Measurements from ENCODE around the gene SNPH. TPM values are rescaled to one million over a fixed set of nuclear protein-coding genes. Genes with fewer than 3 reads are reported as not detected.

The SNPH gene
- total and polyA plus RNA-seq, 3 experiments from 2014 or later: 3.2 to 5.8 (median 3.5) TPM

DNA sequence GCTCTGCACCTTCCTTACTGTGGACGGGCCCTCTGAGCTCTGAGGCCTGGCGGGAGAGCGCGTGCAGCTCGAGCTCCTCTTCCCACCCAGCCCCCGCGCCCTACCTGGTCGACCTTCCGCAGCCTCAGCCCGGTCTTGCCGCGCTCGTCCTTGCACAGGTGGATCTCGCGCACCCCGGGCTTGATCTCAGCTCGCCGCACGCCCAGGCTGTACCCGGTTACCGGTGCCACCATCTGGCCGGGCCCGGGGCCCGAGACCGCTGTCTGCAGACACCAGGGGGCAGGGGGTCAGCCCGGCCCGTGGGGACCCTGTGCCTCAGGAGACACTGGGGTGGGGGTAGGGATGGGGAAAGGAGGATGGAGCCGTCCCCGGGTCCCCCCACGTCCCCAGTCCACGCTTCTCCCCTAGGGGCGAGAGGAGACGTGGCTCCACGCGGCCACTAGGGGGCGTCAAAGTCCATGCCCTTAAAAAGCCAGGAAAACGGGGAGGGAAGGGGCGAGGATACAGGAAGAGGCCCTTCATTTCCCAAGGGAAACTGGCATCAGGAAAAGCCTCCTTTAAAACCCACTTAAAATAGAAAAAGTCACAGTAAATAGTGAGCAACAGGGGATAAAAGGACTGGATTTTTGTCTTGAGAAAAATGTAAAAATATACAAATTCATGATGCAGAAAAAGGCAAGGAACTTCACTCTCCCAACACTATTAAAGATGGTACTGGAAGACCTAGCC lies 47.3 kb downstream of the SNPH start:
- Histone ChIP-seq H3K36me3 (ENCODE audit: insufficient read depth, low read length) (no peaks in the 10 kb centered on the region), H3K4me1 (ENCODE audit: insufficient read depth, low read length) (peaks cover 7% of the 10 kb centered on the region), H3K4me3 (ENCODE audit: low read length) (no peak overlapping the region), H3K9me3 (ENCODE audit: low read length) (no peaks in the 10 kb centered on the region), H3K27ac (ENCODE audit: low read depth, low read length) (no peak overlapping the region), H3K27me3 (ENCODE audit: insufficient read depth, low read length, poor library complexity, severe bottlenecking) (no peaks in the 10 kb centered on the region)
- H3K4me1 Mint-ChIP-seq: peaks cover 0 to 8% (median 3%) of the 10 kb centered on the region in 3 donors
- peak overlapping the region in 2 of 8 donors; percentile 47 to 91 for H3K27ac Mint-ChIP-seq
- no peaks in the 10 kb centered on the region for H3K9me3 Mint-ChIP-seq
- peaks cover 0 to 4% of the 10 kb centered on the region in 2 donors for H3K27me3 Mint-ChIP-seq
- peaks cover 0 to 1% (median 0%) of the 10 kb centered on the region in 3 donors for H3K36me3 Mint-ChIP-seq
- peak; percentile 47 to 76 (median 64) for DNase-seq
- CTCF ChIA-PET: interaction anchor here (0.6 to 2.5 kb wide), 10 partner anchors 9 to 193 kb away, joined by 3 to 27 read pairs (median 4); no protein-coding TSS in a partner anchor
- POLR2A ChIA-PET: no interaction called here
- H3K4me3 Mint-ChIP-seq: no peak overlapping the region

DNA sequence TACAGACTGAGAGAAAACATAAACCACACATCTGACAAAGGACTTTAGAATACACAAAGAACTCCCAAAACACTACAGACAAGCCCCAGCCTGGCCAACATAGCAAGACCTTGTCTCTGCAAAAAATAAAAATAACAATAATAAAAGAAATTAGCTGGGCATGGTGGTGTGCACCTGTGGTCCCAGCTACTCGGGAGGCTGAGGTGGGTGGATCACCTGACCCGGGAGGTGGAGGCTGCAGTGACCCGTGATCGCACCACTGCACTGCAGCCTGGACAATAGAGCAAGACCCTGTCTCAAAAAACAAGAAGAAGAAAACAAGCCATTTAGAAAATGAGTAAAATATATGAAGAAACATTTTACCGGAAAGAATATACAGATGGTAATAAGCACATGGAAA lies 49.7 kb downstream of the SNPH start:
- H3K27ac Mint-ChIP-seq: no peak overlapping the region
- H3K9me3 Mint-ChIP-seq: no peaks in the 10 kb centered on the region
- H3K9me3 ChIP-seq (ENCODE audit: low read length): no peaks in the 10 kb centered on the region
- no peaks in the 10 kb centered on the region for H3K36me3 Mint-ChIP-seq
- no peak overlapping the region for H3K4me3 ChIP-seq (ENCODE audit: low read length)
- no peak overlapping the region for H3K4me3 Mint-ChIP-seq
- peaks cover 7% of the 10 kb centered on the region for H3K4me1 ChIP-seq (ENCODE audit: insufficient read depth, low read length)
- H3K27ac ChIP-seq (ENCODE audit: low read depth, low read length): no peak overlapping the region
- no peaks in the 10 kb centered on the region for H3K27me3 ChIP-seq (ENCODE audit: insufficient read depth, low read length, poor library complexity, severe bottlenecking)
- peaks cover 0 to 4% of the 10 kb centered on the region in 2 donors for H3K27me3 Mint-ChIP-seq
- ChIA-PET CTCF (interaction anchor here (0.9 to 1.2 kb wide), 2 partner anchors 74 to 121 kb away, joined by 3 read pairs; no protein-coding TSS in a partner anchor), POLR2A (no interaction called here)
- no peak for DNase-seq
- H3K36me3 ChIP-seq (ENCODE audit: insufficient read depth, low read length): no peaks in the 10 kb centered on the region
- peaks cover 0 to 8% (median 3%) of the 10 kb centered on the region in 3 donors for H3K4me1 Mint-ChIP-seq

GRCh38 chr20:1317545-1318255 lies 51.6 kb downstream of the SNPH start:
- Mint-ChIP-seq H3K36me3 (no peaks in the 10 kb centered on the region), H3K27me3 (peaks cover 0 to 4% of the 10 kb centered on the region in 2 donors), H3K9me3 (no peaks in the 10 kb centered on the region), H3K27ac (peak overlapping the region in 3 of 8 donors; percentile 17 to 70 (median 36)), H3K4me3 (peak overlapping the region in 1 of 7 donors; percentile 70), H3K4me1 (peaks cover 0 to 8% (median 3%) of the 10 kb centered on the region in 3 donors)
- Histone ChIP-seq H3K36me3 (ENCODE audit: insufficient read depth, low read length) (no peaks in the 10 kb centered on the region), H3K27ac (ENCODE audit: low read depth, low read length) (no peak overlapping the region), H3K27me3 (ENCODE audit: insufficient read depth, low read length, poor library complexity, severe bottlenecking) (no peaks in the 10 kb centered on the region), H3K4me1 (ENCODE audit: insufficient read depth, low read length) (peaks cover 7% of the 10 kb centered on the region), H3K4me3 (ENCODE audit: low read length) (no peak overlapping the region), H3K9me3 (ENCODE audit: low read length) (no peaks in the 10 kb centered on the region)
- CTCF ChIA-PET: no interaction called here
- POLR2A ChIA-PET: no interaction called here
- DNase-seq: no peak

DNA sequence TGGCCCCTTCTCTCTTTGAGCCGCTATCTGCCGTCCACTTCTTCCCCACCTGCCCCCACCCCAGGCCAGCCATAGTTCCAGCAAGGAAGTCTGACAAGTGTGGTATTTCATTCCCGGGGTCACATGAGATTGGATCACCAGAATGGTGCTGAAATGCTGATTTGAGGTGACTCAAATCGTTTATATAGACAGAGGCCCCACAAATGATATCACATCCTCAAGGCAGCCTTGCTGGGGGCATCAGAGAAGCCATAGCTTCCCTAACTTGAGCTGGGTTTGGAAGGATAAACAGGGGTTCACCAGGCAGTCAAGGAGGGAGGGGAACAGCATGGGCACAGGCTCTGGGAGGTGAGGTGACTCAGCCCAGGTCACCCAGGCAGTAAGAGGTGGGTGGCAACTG lies 53.0 kb downstream of the SNPH start:
- ChIA-PET POLR2A (no interaction called here), CTCF (no interaction called here)

DNA sequence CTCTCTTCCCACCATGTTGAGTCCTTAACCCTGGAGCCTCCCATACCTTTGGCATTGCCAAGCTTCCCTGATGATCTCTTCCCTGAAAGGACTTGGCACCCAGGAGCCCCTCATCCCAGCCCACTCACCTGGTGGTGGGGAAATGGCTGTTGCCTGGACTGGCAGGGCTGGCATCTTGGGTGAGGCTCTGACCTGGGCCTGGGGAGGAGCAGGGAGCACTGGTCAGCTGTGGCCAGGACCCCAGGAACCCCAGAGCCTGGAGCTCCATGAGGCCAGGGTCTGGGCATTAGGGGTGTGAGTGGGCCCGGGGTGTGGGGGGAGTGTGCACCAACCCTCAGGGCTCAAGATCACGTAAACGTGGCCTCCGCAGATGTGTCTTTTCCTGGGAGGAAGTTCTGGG lies 53.4 kb downstream of the SNPH start:
- no peaks in the 10 kb centered on the region for H3K9me3 Mint-ChIP-seq
- POLR2A ChIA-PET: no interaction called here

More for the DNA sequence above, 53.0 kb downstream of the SNPH start:
- DNase-seq: no peak
- Mint-ChIP-seq H3K9me3 (no peaks in the 10 kb centered on the region), H3K27me3 (no peaks in the 10 kb centered on the region), H3K4me1 (peaks cover 0 to 5% (median under 1%) of the 10 kb centered on the region in 3 donors), H3K4me3 (no peak overlapping the region), H3K36me3 (no peaks in the 10 kb centered on the region), H3K27ac (peak overlapping the region in 1 of 8 donors; percentile 51)
- H3K4me1 ChIP-seq (ENCODE audit: insufficient read depth, low read length): no peaks in the 10 kb centered on the region
- H3K4me3 ChIP-seq (ENCODE audit: low read length): no peak overlapping the region
- no peak overlapping the region for H3K27ac ChIP-seq (ENCODE audit: low read depth, low read length)
- H3K9me3 ChIP-seq (ENCODE audit: low read length): no peaks in the 10 kb centered on the region
- H3K36me3 ChIP-seq (ENCODE audit: insufficient read depth, low read length): no peaks in the 10 kb centered on the region
- no peaks in the 10 kb centered on the region for H3K27me3 ChIP-seq (ENCODE audit: insufficient read depth, low read length, poor library complexity, severe bottlenecking)

DNA sequence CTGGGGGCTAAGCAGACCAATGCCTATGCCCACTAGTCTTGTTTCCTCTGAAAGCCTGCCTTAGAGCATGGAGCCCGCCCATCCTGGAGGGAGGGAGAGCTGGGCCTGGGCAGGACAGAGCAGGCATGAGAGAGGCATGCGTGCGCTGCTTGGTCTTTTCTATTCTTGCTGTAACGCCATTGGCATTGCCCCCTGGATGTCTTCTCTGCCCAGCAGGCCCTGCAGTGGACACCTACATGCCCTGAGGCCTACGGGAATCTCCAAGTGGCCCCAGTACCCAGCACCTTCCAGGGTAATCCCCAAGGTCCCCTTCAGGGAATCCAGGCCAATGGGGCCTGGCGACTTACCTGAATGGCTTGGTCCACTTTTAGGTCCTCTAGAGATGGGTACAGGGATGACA lies 53.9 kb downstream of the SNPH start:
- Histone ChIP-seq H3K4me1 (ENCODE audit: insufficient read depth, low read length) (peaks cover 8% of the 10 kb centered on the region), H3K9me3 (ENCODE audit: low read length) (no peaks in the 10 kb centered on the region), H3K36me3 (ENCODE audit: insufficient read depth, low read length) (no peaks in the 10 kb centered on the region), H3K4me3 (ENCODE audit: low read length) (no peak overlapping the region), H3K27ac (ENCODE audit: low read depth, low read length) (no peak overlapping the region), H3K27me3 (ENCODE audit: insufficient read depth, low read length, poor library complexity, severe bottlenecking) (no peaks in the 10 kb centered on the region)
- no peak for DNase-seq
- ChIA-PET POLR2A (no interaction called here), CTCF (no interaction called here)
- H3K4me1 Mint-ChIP-seq: peaks cover 0 to 5% (median 2%) of the 10 kb centered on the region in 3 donors
- no peak overlapping the region for H3K4me3 Mint-ChIP-seq
- no peaks in the 10 kb centered on the region for H3K27me3 Mint-ChIP-seq
- peak overlapping the region in 3 of 8 donors; percentile 37 to 60 (median 42) for H3K27ac Mint-ChIP-seq
- no peaks in the 10 kb centered on the region for H3K9me3 Mint-ChIP-seq
- no peaks in the 10 kb centered on the region for H3K36me3 Mint-ChIP-seq

More for the DNA sequence above, 53.4 kb downstream of the SNPH start:
- no peak overlapping the region for H3K4me3 ChIP-seq (ENCODE audit: low read length)
- H3K27ac ChIP-seq (ENCODE audit: low read depth, low read length): no peak overlapping the region
- H3K4me1 Mint-ChIP-seq: peaks cover 0 to 5% (median 2%) of the 10 kb centered on the region in 3 donors
- no peaks in the 10 kb centered on the region for H3K36me3 ChIP-seq (ENCODE audit: insufficient read depth, low read length)
- no peak for DNase-seq
- no peaks in the 10 kb centered on the region for H3K27me3 ChIP-seq (ENCODE audit: insufficient read depth, low read length, poor library complexity, severe bottlenecking)
- no peaks in the 10 kb centered on the region for H3K9me3 ChIP-seq (ENCODE audit: low read length)
- CTCF ChIA-PET: no interaction called here
- H3K4me1 ChIP-seq (ENCODE audit: insufficient read depth, low read length): peaks cover 2% of the 10 kb centered on the region
- no peaks in the 10 kb centered on the region for H3K27me3 Mint-ChIP-seq
- H3K36me3 Mint-ChIP-seq: no peaks in the 10 kb centered on the region
- H3K27ac Mint-ChIP-seq: peak overlapping the region in 1 of 8 donors; percentile 71
- H3K4me3 Mint-ChIP-seq: no peak overlapping the region

GRCh38 chr20:1320902-1321653 lies 55.0 kb downstream of the SNPH start:
- Histone ChIP-seq H3K4me3 (ENCODE audit: low read length) (no peak overlapping the region), H3K4me1 (ENCODE audit: insufficient read depth, low read length) (peaks cover 13% of the 10 kb centered on the region), H3K27ac (ENCODE audit: low read depth, low read length) (no peak overlapping the region), H3K27me3 (ENCODE audit: insufficient read depth, low read length, poor library complexity, severe bottlenecking) (no peaks in the 10 kb centered on the region), H3K9me3 (ENCODE audit: low read length) (no peaks in the 10 kb centered on the region), H3K36me3 (ENCODE audit: insufficient read depth, low read length) (no peaks in the 10 kb centered on the region)
- Mint-ChIP-seq H3K27me3 (no peaks in the 10 kb centered on the region), H3K4me3 (no peak overlapping the region), H3K36me3 (no peaks in the 10 kb centered on the region), H3K9me3 (no peaks in the 10 kb centered on the region), H3K4me1 (peaks cover 0 to 5% (median 2%) of the 10 kb centered on the region in 3 donors), H3K27ac (peak overlapping the region in 4 of 8 donors; percentile 55 to 72 (median 70))
- DNase-seq: no peak
- ChIA-PET CTCF (interaction anchor here (2.2 kb wide), 1 partner anchor 9 kb away, joined by 6 read pairs; no protein-coding TSS in a partner anchor), POLR2A (no interaction called here)

- CTCF ChIA-PET: interaction anchor here (2.2 kb wide), 1 partner anchor 9 kb away, joined by 6 read pairs; no protein-coding TSS in a partner anchor
- H3K27me3 ChIP-seq (ENCODE audit: insufficient read depth, low read length, poor library complexity, severe bottlenecking): no peaks in the 10 kb centered on the region
- no peak overlapping the region for H3K4me3 Mint-ChIP-seq
- POLR2A ChIA-PET: no interaction called here
- H3K9me3 ChIP-seq (ENCODE audit: low read length): no peaks in the 10 kb centered on the region
- peak overlapping the region in 3 of 8 donors; percentile 52 to 72 (median 67) for H3K27ac Mint-ChIP-seq
- no peak for DNase-seq
- no peak overlapping the region for H3K27ac ChIP-seq (ENCODE audit: low read depth, low read length)
- H3K4me3 ChIP-seq (ENCODE audit: low read length): no peak overlapping the region
- H3K4me1 ChIP-seq (ENCODE audit: insufficient read depth, low read length): peaks cover 19% of the 10 kb centered on the region
- no peaks in the 10 kb centered on the region for H3K27me3 Mint-ChIP-seq
- H3K36me3 Mint-ChIP-seq: no peaks in the 10 kb centered on the region
- H3K36me3 ChIP-seq (ENCODE audit: insufficient read depth, low read length): no peaks in the 10 kb centered on the region
- H3K4me1 Mint-ChIP-seq: peaks cover 0 to 5% (median 2%) of the 10 kb centered on the region in 3 donors
- H3K9me3 Mint-ChIP-seq: no peaks in the 10 kb centered on the region
Observed at GRCh38 chr20:1321654-1321939, 55.5 kb downstream of the SNPH start.

All from CD8-positive, alpha-beta memory T cell (primary cell).